ENCODE data around the gene RBM42.

DNA sequence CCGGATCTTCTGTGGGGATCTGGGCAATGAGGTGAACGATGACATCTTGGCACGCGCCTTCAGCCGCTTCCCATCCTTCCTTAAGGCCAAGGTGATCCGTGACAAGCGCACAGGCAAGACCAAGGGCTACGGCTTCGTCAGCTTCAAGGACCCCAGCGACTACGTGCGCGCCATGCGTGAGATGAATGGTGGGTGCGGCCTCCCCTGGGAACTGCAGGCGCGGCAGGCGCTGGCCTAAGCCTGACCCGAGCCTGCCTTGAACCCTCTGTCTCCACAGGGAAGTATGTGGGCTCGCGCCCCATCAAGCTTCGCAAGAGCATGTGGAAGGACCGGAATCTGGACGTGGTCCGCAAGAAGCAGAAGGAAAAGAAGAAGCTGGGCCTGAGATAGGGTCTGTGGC, 8.3 kb downstream of the RBM42 start:
- TF ChIP-seq POLR2A (IDR thresholded peaks at IDR 0.05), result no peak
- TF ChIP-seq, protein P1, sequence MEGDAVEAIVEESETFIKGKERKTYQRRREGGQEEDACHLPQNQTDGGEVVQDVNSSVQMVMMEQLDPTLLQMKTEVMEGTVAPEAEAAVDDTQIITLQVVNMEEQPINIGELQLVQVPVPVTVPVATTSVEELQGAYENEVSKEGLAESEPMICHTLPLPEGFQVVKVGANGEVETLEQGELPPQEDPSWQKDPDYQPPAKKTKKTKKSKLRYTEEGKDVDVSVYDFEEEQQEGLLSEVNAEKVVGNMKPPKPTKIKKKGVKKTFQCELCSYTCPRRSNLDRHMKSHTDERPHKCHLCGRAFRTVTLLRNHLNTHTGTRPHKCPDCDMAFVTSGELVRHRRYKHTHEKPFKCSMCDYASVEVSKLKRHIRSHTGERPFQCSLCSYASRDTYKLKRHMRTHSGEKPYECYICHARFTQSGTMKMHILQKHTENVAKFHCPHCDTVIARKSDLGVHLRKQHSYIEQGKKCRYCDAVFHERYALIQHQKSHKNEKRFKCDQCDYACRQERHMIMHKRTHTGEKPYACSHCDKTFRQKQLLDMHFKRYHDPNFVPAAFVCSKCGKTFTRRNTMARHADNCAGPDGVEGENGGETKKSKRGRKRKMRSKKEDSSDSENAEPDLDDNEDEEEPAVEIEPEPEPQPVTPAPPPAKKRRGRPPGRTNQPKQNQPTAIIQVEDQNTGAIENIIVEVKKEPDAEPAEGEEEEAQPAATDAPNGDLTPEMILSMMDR (IDR thresholded peaks at IDR 0.05), result no peak
